Measurements from ENCODE around the gene USO1. TPM values are rescaled to one million over a fixed set of nuclear protein-coding genes. Genes with fewer than 3 reads are reported as not detected.

The USO1 gene
- total and polyA plus RNA-seq, 2 of the 8 experiments (the other 6 are each of a cell fraction or from before 2014, with no cell fraction given): 57.3 to 198 TPM

- FAIRE-seq: no peak
- Histone ChIP-seq H3K27me3 (replicated peaks in 1 of 4; ENCODE audit: control insufficient read depth in 3 of 4, extremely low read depth in 1 of 4, insufficient read depth in 3 of 4, low read length in 3 of 4) (no peaks in the 10 kb centered on the region), H2BK5ac (ENCODE audit: low read depth, low read length) (no peak overlapping the region), H4K8ac (ENCODE audit: extremely low read depth, insufficient read depth, low read length) (no peak overlapping the region), H3K36me3 (ENCODE audit: control insufficient read depth in 2 of 4, insufficient read depth in 4 of 4, low read length in 3 of 4) (no peaks in the 10 kb centered on the region), H2BK12ac (ENCODE audit: low read depth, low read length) (no peak overlapping the region), H4K20me1 (replicated peaks in 1 of 2; ENCODE audit: control insufficient read depth in 1 of 2, insufficient read depth in 2 of 2, low read length in 2 of 2) (no peaks in the 10 kb centered on the region), H2BK120ac (replicated peaks; ENCODE audit: low read depth, low read length) (no peak overlapping the region), H2BK20ac (ENCODE audit: low read length) (no peak overlapping the region), H3K4me2 (ENCODE audit: insufficient read depth in 1 of 2, low read depth in 2 of 2, low read length in 2 of 2) (no peak overlapping the region), H3K23ac (ENCODE audit: insufficient read length) (no peak overlapping the region), H3K14ac (ENCODE audit: insufficient read length) (no peak overlapping the region), H3K23me2 (ENCODE audit: low read depth, low read length) (no peaks in the 10 kb centered on the region), H3K4ac (replicated peaks; ENCODE audit: insufficient read length, low read depth, low read length) (no peak overlapping the region), H4K5ac (ENCODE audit: insufficient read length, low read depth, low read length) (no peak overlapping the region), H3K79me1 (ENCODE audit: low read depth, low read length) (no peaks in the 10 kb centered on the region), H3K56ac (replicated peaks; ENCODE audit: insufficient read length, low read depth, low read length) (no peak overlapping the region), H2BK15ac (ENCODE audit: low read length) (no peak overlapping the region), H3K4me1 (replicated peaks in 1 of 4; ENCODE audit: control insufficient read depth in 3 of 4, insufficient read depth in 4 of 4, low read length in 3 of 4) (peaks cover 0 to 3% (median 0%) of the 10 kb centered on the region in 4 experiments; a peak in 1 of 7 replicates), H3K4me3 (ENCODE audit: extremely low read depth in 1 of 4, insufficient read depth in 2 of 4, low read depth in 3 of 4, low read length in 4 of 4) (no peak overlapping the region), H2AFZ (ENCODE audit: low read length) (no peak overlapping the region), H3K18ac (ENCODE audit: extremely low read depth, low read length) (no peak overlapping the region), H3K79me2 (ENCODE audit: control insufficient read depth in 1 of 2, insufficient read depth in 2 of 2, low read length in 2 of 2) (no peaks in the 10 kb centered on the region), H2AK5ac (ENCODE audit: low read depth, low read length) (no peak overlapping the region), H3K9me3 (ENCODE audit: insufficient read depth in 2 of 2, low read depth in 1 of 2, low read length in 1 of 2) (peaks cover 0 to 3% of the 10 kb centered on the region in 2 experiments; a peak in 1 of 4 replicates), H3K9ac (replicated peaks in 1 of 4; ENCODE audit: extremely low read depth in 1 of 4, low read depth in 3 of 4, low read length in 3 of 4) (no peak overlapping the region), H3K27ac (ENCODE audit: low read depth, low read length) (no peak overlapping the region), H4K91ac (replicated peaks; ENCODE audit: insufficient read length, low read length) (no peak overlapping the region)
- no peak for DNase-seq (ENCODE audit: low read depth in 1 of 2, low spot score in 2 of 2)
- TF ChIP-seq CHD1 (IDR thresholded peaks at IDR 0.05; ENCODE audit: low read depth, low read length): no peak
- peak; percentile 47; the same call in 1 of the 2 replicates for TF ChIP-seq YY1 (IDR thresholded peaks at IDR 0.05; ENCODE audit: low read depth, low read length)
- WGBS, 2 experiments (ENCODE audit: extremely low coverage in 1 of 2, insufficient coverage in 1 of 2, insufficient read length in 1 of 2, insufficient replicate concordance in 2 of 2, low coverage in 1 of 2, low lambda C conversion rate in 2 of 2, missing lambda C conversion rate in 1 of 2): 90% methylated on average over 1 of the region's 1 CpG; no CpG with 5 or more reads in 1 of the 2 experiments
- POLR2A ChIA-PET (ENCODE audit: partially characterized antibody): no interaction called here
- CTCF ChIA-PET (ENCODE audit: partially characterized antibody): interaction anchor here (0.6 to 3.1 kb wide), 6 partner anchors 11 to 106 kb away, joined by 3 to 13 read pairs (median 3); no protein-coding TSS in a partner anchor
Observed at GRCh38 chr4:75834095-75834771, 109.9 kb downstream of the USO1 start.
